T-cell (primary cell): ENCODE results near the gene LSM12. TPM values are rescaled to one million over a fixed set of nuclear protein-coding genes. Genes with fewer than 3 reads are reported as not detected.
"Not testable (repeated sequence)": the region's sequence is repeated elsewhere in the genome, so short reads cannot be mapped to it uniquely, and the experiment has no call there.

Experiments
- ATAC-seq, 4 experiments: fragments of 200-7000 bp in 3 of 4; fragments of 150-1000 bp in 1 of 4; cut with Tn5 transposase; replicated peaks in 1 of 4; 1 replicate in 3 of 4; 2 replicates in 1 of 4; pipeline ENCODE4 v1.10.0; 2021; ENCODE audit warnings: moderate library complexity in 3 of 4, mild to moderate bottlenecking in 2 of 4, moderate number of reproducible peaks in 1 of 4
- CTCF ChIA-PET, 2 donors: fragments of 300-600 bp; sonication (Branson Sonifier 250); formaldehyde crosslinking; loops; one replicate each; lab custom pipeline; 2022; ENCODE audit warnings: antibody characterized with exemption in 2 of 2; lab: Charles Lee
- POLR2A ChIA-PET, 2 donors: fragments of 300-600 bp; sonication (Branson Sonifier 250); formaldehyde crosslinking; loops; one replicate each; lab custom pipeline; 2022; ENCODE audit warnings: antibody characterized with exemption in 2 of 2; lab: Charles Lee
- DNase-seq, 35 experiments: peaks; one replicate each; pipeline versions ENCODE4 v3.0.0 to v3.0.0-alpha.2; 2013 to 2023
- H3K27ac ChIP-seq: one replicate; pipeline ENCODE4 v1.5.1; 2013; ENCODE audit warnings: low read length
- H3K27me3 ChIP-seq, 2 experiments: replicated peaks in 1 of 2; 1 replicate in 1 of 2; 2 replicates in 1 of 2; pipeline versions ENCODE4 v1.6.1 to v1.7.0; 2013; ENCODE audit warnings: low read length in 1 of 2, mixed read lengths in 1 of 2; ENCODE audit not compliant: control insufficient read depth in 2 of 2, insufficient read depth in 2 of 2; ENCODE audit errors: extremely low read depth in 1 of 2
- H3K36me3 ChIP-seq, 2 donors: 1 replicate in 1 of 2; 2 replicates in 1 of 2; pipeline versions ENCODE4 v1.6.1 to v1.7.0; 2013; ENCODE audit warnings: low read length in 1 of 2; ENCODE audit not compliant: control insufficient read depth in 2 of 2, insufficient read depth in 1 of 2; ENCODE audit errors: extremely low read depth in 1 of 2
- H3K4me1 ChIP-seq, 2 experiments: 1 replicate in 1 of 2; 2 replicates in 1 of 2; pipeline versions ENCODE4 v1.6.1 to v1.7.0; 2013; ENCODE audit warnings: low read length in 2 of 2, mixed read lengths in 1 of 2; ENCODE audit not compliant: insufficient read depth in 2 of 2, control insufficient read depth in 1 of 2; ENCODE audit errors: extremely low read depth in 1 of 2
- H3K4me3 ChIP-seq, 2 donors: 1 replicate in 1 of 2; 2 replicates in 1 of 2; pipeline versions ENCODE4 v1.5.1 to v1.7.0; 2013; ENCODE audit warnings: mild to moderate bottlenecking in 2 of 2, low read length in 1 of 2, moderate library complexity in 1 of 2; ENCODE audit not compliant: control insufficient read depth in 1 of 2; ENCODE audit errors: extremely low read depth in 1 of 2
- H3K9me3 ChIP-seq: 2 replicates; pipeline ENCODE4 v1.7.0; 2013
- H3K27ac Mint-ChIP-seq, 2 donors: one replicate each; pipeline ENCODE4 v1.8.0; 2020 to 2021; ENCODE audit warnings: mild to moderate bottlenecking in 2 of 2, mixed read lengths in 2 of 2
- H3K27me3 Mint-ChIP-seq, 2 donors: one replicate each; pipeline ENCODE4 v1.8.0; 2021 to 2022; ENCODE audit warnings: mixed read lengths in 2 of 2
- H3K36me3 Mint-ChIP-seq: one replicate; pipeline ENCODE4 v1.8.0; 2021; ENCODE audit warnings: mixed read lengths
- H3K4me1 Mint-ChIP-seq, 3 donors: one replicate each; pipeline ENCODE4 v1.8.0; 2020 to 2022; ENCODE audit warnings: mixed read lengths in 3 of 3, mild to moderate bottlenecking in 1 of 3
- H3K4me3 Mint-ChIP-seq, 3 donors: one replicate each; pipeline ENCODE4 v1.8.0; 2020 to 2022; ENCODE audit warnings: mild to moderate bottlenecking in 3 of 3, mixed read lengths in 3 of 3, moderate library complexity in 3 of 3
- H3K9me3 Mint-ChIP-seq, 3 donors: one replicate each; pipeline ENCODE4 v1.8.0; 2020 to 2022; ENCODE audit warnings: mixed read lengths in 3 of 3
- WGBS: methylation state at CpG from one replicate; pipeline ENCODE4 v1.1.5; 2013; ENCODE audit warnings: missing lambda C conversion rate; ENCODE audit not compliant: insufficient coverage; 5-methylcytosine and 5-hydroxymethylcytosine counted together
- total RNA-seq, 35 experiments: library from RNA in 6 of 35; stranded (reverse) in 6 of 35; fragments of 120-200 nt in 1 of 35; gene quantifications; one replicate each; pipeline versions ENCODE4 v1.2.1 to v1.2.4 and lab custom pipeline; 2013 to 2026

Gene LSM12
- total RNA-seq, 5 donors from 2014 or later (not counting 1 experiment from before 2014, with no cell fraction given) = 29.4 to 39.0 (median 37.1) TPM

- no peak overlapping the region for H3K4me3 Mint-ChIP-seq
- 83% methylated on average over 4 of the region's 4 CpGs for WGBS
- CTCF ChIA-PET = no interaction called here
Observed at GRCh38 chr17:44024853-44025252, 41.6 kb downstream of the LSM12 start.

GRCh38 chr17:44024271-44024663 is 42.2 kb downstream of the LSM12 start:
- Mint-ChIP-seq H3K27me3 (no peaks in the 10 kb centered on the region), H3K27ac (no peak overlapping the region), H3K36me3 (no peaks in the 10 kb centered on the region), H3K4me3 (no peak overlapping the region), H3K4me1 (no peaks in the 10 kb centered on the region), H3K9me3 (no peaks in the 10 kb centered on the region)
- H3K4me3 ChIP-seq = no peak overlapping the region
- DNase-seq = no peak
- no peaks in the 10 kb centered on the region for H3K9me3 ChIP-seq
- no peaks in the 10 kb centered on the region for H3K27me3 ChIP-seq
- no peaks in the 10 kb centered on the region for H3K4me1 ChIP-seq
- WGBS = 100% methylated on average over 5 of the region's 6 CpGs
- ChIA-PET CTCF (no interaction called here), POLR2A (no interaction called here)
- H3K36me3 ChIP-seq = peaks cover 0 to 4% of the 10 kb centered on the region in 2 donors
- no peak for ATAC-seq
- H3K27ac ChIP-seq = no peak overlapping the region

More at GRCh38 chr17:44024853-44025252, 41.6 kb downstream of the LSM12 start:
- no peaks in the 10 kb centered on the region for H3K27me3 Mint-ChIP-seq
- H3K4me3 ChIP-seq = no peak overlapping the region
- peaks cover 0 to 9% of the 10 kb centered on the region in 2 donors for H3K36me3 ChIP-seq
- no peaks in the 10 kb centered on the region for H3K9me3 Mint-ChIP-seq
- POLR2A ChIA-PET = no interaction called here
- H3K4me1 Mint-ChIP-seq = no peaks in the 10 kb centered on the region
- H3K27ac ChIP-seq = no peak overlapping the region
- no peak for DNase-seq
- no peaks in the 10 kb centered on the region for H3K27me3 ChIP-seq
- H3K36me3 Mint-ChIP-seq = no peaks in the 10 kb centered on the region
- H3K9me3 ChIP-seq = no peaks in the 10 kb centered on the region
- H3K4me1 ChIP-seq = no peaks in the 10 kb centered on the region
- no peak overlapping the region for H3K27ac Mint-ChIP-seq
- ATAC-seq = no peak

- ATAC-seq = no peak
- no peak overlapping the region for H3K4me3 Mint-ChIP-seq
- no peaks in the 10 kb centered on the region for H3K27me3 ChIP-seq
- no peak overlapping the region for H3K27ac Mint-ChIP-seq
- no peak overlapping the region for H3K27ac ChIP-seq
- WGBS = 91% methylated on average over 21 of the region's 22 CpGs
- H3K27me3 Mint-ChIP-seq = no peaks in the 10 kb centered on the region
- H3K9me3 ChIP-seq = no peaks in the 10 kb centered on the region
- no peaks in the 10 kb centered on the region for H3K4me1 ChIP-seq
- CTCF ChIA-PET = no interaction called here
- no peaks in the 10 kb centered on the region for H3K36me3 Mint-ChIP-seq
- POLR2A ChIA-PET = no interaction called here
- peaks cover 0 to 4% of the 10 kb centered on the region in 2 donors for H3K36me3 ChIP-seq
- DNase-seq = no peak
- no peak overlapping the region for H3K4me3 ChIP-seq
- H3K4me1 Mint-ChIP-seq = no peaks in the 10 kb centered on the region
- no peaks in the 10 kb centered on the region for H3K9me3 Mint-ChIP-seq
Observed at GRCh38 chr17:44023545-44024270, 42.8 kb downstream of the LSM12 start.

GRCh38 chr17:44022246-44022645 is 44.2 kb downstream of the LSM12 start:
- CTCF ChIA-PET = interaction anchor here (0.6 kb wide), 3 partner anchors 19 to 108 kb away, joined by 3 to 4 read pairs (median 3); no protein-coding TSS in a partner anchor

GRCh38 chr17:44021227-44021626 is 45.2 kb downstream of the LSM12 start:
- CTCF ChIA-PET = interaction anchor here in 1 of 2 donors (0.6 kb wide), 1 partner anchor 34 kb away, joined by 5 read pairs; no protein-coding TSS in a partner anchor
- H3K9me3 Mint-ChIP-seq, POLR2A ChIA-PET, H3K36me3 Mint-ChIP-seq, H3K27ac Mint-ChIP-seq, H3K4me1 Mint-ChIP-seq, H3K27me3 Mint-ChIP-seq, H3K4me3 Mint-ChIP-seq, ATAC-seq, DNase-seq, H3K27me3 ChIP-seq, H3K36me3 ChIP-seq, H3K4me1 ChIP-seq, H3K4me3 ChIP-seq, H3K27ac ChIP-seq, H3K9me3 ChIP-seq: not testable (repeated sequence)
- 94% methylated on average over 2 of the region's 7 CpGs for WGBS

More at GRCh38 chr17:44022246-44022645, 44.2 kb downstream of the LSM12 start:
- peaks cover 0 to 4% of the 10 kb centered on the region in 2 donors for H3K36me3 ChIP-seq
- H3K27ac Mint-ChIP-seq = no peak overlapping the region
- no peaks in the 10 kb centered on the region for H3K9me3 Mint-ChIP-seq
- WGBS = 100% methylated on average over 1 of the region's 2 CpGs
- no peaks in the 10 kb centered on the region for H3K4me1 ChIP-seq
- H3K9me3 ChIP-seq = no peaks in the 10 kb centered on the region
- H3K36me3 Mint-ChIP-seq = no peaks in the 10 kb centered on the region
- H3K4me3 Mint-ChIP-seq = no peak overlapping the region
- no peak overlapping the region for H3K4me3 ChIP-seq
- DNase-seq (no peak), ATAC-seq (no peak)
- H3K27me3 Mint-ChIP-seq = no peaks in the 10 kb centered on the region
- no peaks in the 10 kb centered on the region for H3K27me3 ChIP-seq
- no peaks in the 10 kb centered on the region for H3K4me1 Mint-ChIP-seq
- H3K27ac ChIP-seq = no peak overlapping the region
- POLR2A ChIA-PET = no interaction called here

GRCh38 chr17:44014437-44015172 is 51.9 kb downstream of the LSM12 start, which contains the start of gene TMEM101:
Gene TMEM101, minus strand, starts transcription at chr17:44014963. Its CDS starts 11 bp downstream, at chr17:44014952.
- Histone ChIP-seq H3K27me3 (peaks cover 0 to under 1% of the 10 kb centered on the region in 2 experiments), H3K27ac (peak within 1 kb of the TSS; percentile 46), H3K36me3 (peaks cover 0 to 8% of the 10 kb centered on the region in 2 donors), H3K9me3 (no peaks in the 10 kb centered on the region), H3K4me1 (peaks cover 6 to 20% of the 10 kb centered on the region in 2 experiments), H3K4me3 (peak within 1 kb of the TSS; percentile 88 to 92)
- Mint-ChIP-seq H3K27me3 (no peaks in the 10 kb centered on the region), H3K9me3 (no peaks in the 10 kb centered on the region), H3K36me3 (peaks cover 10% of the 10 kb centered on the region), H3K27ac (peak within 1 kb of the TSS; percentile 94 to 98), H3K4me3 (peak within 1 kb of the TSS; percentile 90 to 99 (median 99)), H3K4me1 (peaks cover 7 to 17% (median 15%) of the 10 kb centered on the region in 3 donors)
- DNase-seq (peak; percentile 69 to 94 (median 88)), ATAC-seq (peak; percentile 97 to 100 (median 98))
- ChIA-PET CTCF (interaction anchor here in 1 of 2 donors (0.9 kb wide), 1 partner anchor 531 kb away, joined by 3 read pairs; the partner anchor contains the start of gene DHX8), POLR2A (no interaction called here)
- under 1% methylated on average over 37 of the region's 43 CpGs for WGBS
